H1 (cell line): Measurements from ENCODE around the gene ABI3BP. TPM values are rescaled to one million over a fixed set of nuclear protein-coding genes. Genes with fewer than 3 reads are reported as not detected.

ENCODE experiments used
- CTCF ChIA-PET: fragments of 300-600 bp; sonication (Branson Sonifier 250); formaldehyde crosslinking; loops from one replicate; lab custom pipeline; 2021; ENCODE audit not compliant: partially characterized antibody; lab: Charles Lee
- POLR2A ChIA-PET: fragments of 300-600 bp; sonication (Branson Sonifier 250); formaldehyde crosslinking; loops from one replicate; lab custom pipeline; 2021; ENCODE audit warnings: inconsistent platforms; ENCODE audit not compliant: partially characterized antibody; lab: Charles Lee
- DNase-seq, 2 experiments: peaks; one replicate each; pipeline versions ENCODE4 v3.0.0 to v3.0.0-alpha.2; 2010 to 2022; ENCODE audit warnings: low spot score in 2 of 2, low read depth in 1 of 2, mixed read lengths in 1 of 2
- FAIRE-seq: peaks from 2 replicates; lab custom pipeline; 2011; peaks lifted over from hg19 to GRCh38; lab: Jason Lieb, UNC
- H2AFZ ChIP-seq: 2 replicates; pipeline ENCODE4 v1.8.1; 2012; ENCODE audit warnings: low read length, inconsistent platforms
- H2AK5ac ChIP-seq: 2 replicates; pipeline ENCODE4 v1.6.1; 2013; ENCODE audit warnings: low read depth, low read length
- H2BK120ac ChIP-seq: replicated peaks from 2 replicates; pipeline ENCODE3; 2013; ENCODE audit warnings: low read depth, low read length, inconsistent platforms
- H2BK12ac ChIP-seq: 2 replicates; pipeline ENCODE4 v1.6.1; 2013; ENCODE audit warnings: low read depth, low read length
- H2BK15ac ChIP-seq: 2 replicates; pipeline ENCODE4 v1.6.1; 2013; ENCODE audit warnings: low read length
- H2BK20ac ChIP-seq: 2 replicates; pipeline ENCODE4 v1.6.1; 2013; ENCODE audit warnings: low read length
- H2BK5ac ChIP-seq: 2 replicates; pipeline ENCODE4 v1.6.1; 2013; ENCODE audit warnings: low read depth, low read length
- H3K14ac ChIP-seq: 2 replicates; pipeline ENCODE4 v1.6.1; 2013; ENCODE audit warnings: inconsistent platforms; ENCODE audit not compliant: insufficient read length
- H3K18ac ChIP-seq: 2 replicates; pipeline ENCODE4 v1.6.1; 2013; ENCODE audit warnings: low read length; ENCODE audit errors: extremely low read depth
- H3K23ac ChIP-seq: 2 replicates; pipeline ENCODE4 v1.6.1; 2013; ENCODE audit warnings: inconsistent platforms; ENCODE audit not compliant: insufficient read length
- H3K23me2 ChIP-seq: 2 replicates; pipeline ENCODE4 v1.6.1; 2013; ENCODE audit warnings: low read depth, low read length
- H3K27ac ChIP-seq: 2 replicates; pipeline ENCODE4 v1.6.1; 2011; ENCODE audit warnings: low read depth, low read length, inconsistent platforms
- H3K27me3 ChIP-seq, 4 experiments: replicated peaks in 1 of 4; 1 replicate in 1 of 4; 2 replicates in 3 of 4; pipeline versions ENCODE4 v1.6.1 to v1.8.1; 2011 to 2013; ENCODE audit warnings: low read length in 3 of 4, mild to moderate bottlenecking in 3 of 4, inconsistent platforms in 2 of 4, mixed read lengths in 2 of 4, moderate library complexity in 1 of 4; ENCODE audit not compliant: control insufficient read depth in 3 of 4, insufficient read depth in 3 of 4; ENCODE audit errors: extremely low read depth in 1 of 4
- H3K36me3 ChIP-seq, 4 experiments: 2 replicates each; pipeline versions ENCODE4 v1.6.1 to v1.8.1; 2011 to 2013; ENCODE audit warnings: mild to moderate bottlenecking in 4 of 4, low read length in 3 of 4, moderate library complexity in 2 of 4, control low read depth in 1 of 4, inconsistent platforms in 1 of 4; ENCODE audit not compliant: insufficient read depth in 4 of 4, control insufficient read depth in 2 of 4
- H3K4ac ChIP-seq: replicated peaks from 2 replicates; pipeline ENCODE3; 2013; ENCODE audit warnings: low read length, low read depth, mixed read lengths, inconsistent platforms; ENCODE audit not compliant: insufficient read length
- H3K4me1 ChIP-seq, 4 experiments: replicated peaks in 1 of 4; 1 replicate in 1 of 4; 2 replicates in 3 of 4; pipeline versions ENCODE4 v1.6.1 to v1.8.1; 2011 to 2013; ENCODE audit warnings: low read length in 3 of 4, inconsistent platforms in 2 of 4, mixed read lengths in 1 of 4; ENCODE audit not compliant: insufficient read depth in 4 of 4, control insufficient read depth in 3 of 4
- H3K4me2 ChIP-seq, 2 experiments: 2 replicates each; pipeline versions ENCODE4 v1.6.1 to v1.8.1; 2011 to 2013; ENCODE audit warnings: low read depth in 2 of 2, low read length in 2 of 2, control low read depth in 1 of 2, inconsistent platforms in 1 of 2, mild to moderate bottlenecking in 1 of 2; ENCODE audit not compliant: insufficient read depth in 1 of 2
- H3K4me3 ChIP-seq, 4 experiments: fragments of 200-600, 300-600 bp in 1 of 4; sonication (generic), shearing (Covaris generic), sonication (Bioruptor Twin) in 1 of 4; 2 replicates each; pipeline versions ENCODE4 v1.5.1 to v1.8.1; 2011 to 2016; ENCODE audit warnings: low read length in 4 of 4, low read depth in 3 of 4, control low read depth in 2 of 4, inconsistent platforms in 2 of 4, mild to moderate bottlenecking in 2 of 4, mixed read lengths in 1 of 4, moderate library complexity in 1 of 4; ENCODE audit not compliant: insufficient read depth in 2 of 4; ENCODE audit errors: extremely low read depth in 1 of 4
- H3K56ac ChIP-seq: replicated peaks from 2 replicates; pipeline ENCODE3; 2013; ENCODE audit warnings: low read depth, mild to moderate bottlenecking, mixed read lengths, low read length, inconsistent platforms; ENCODE audit not compliant: insufficient read length
- H3K79me1 ChIP-seq: 2 replicates; pipeline ENCODE4 v1.6.1; 2013; ENCODE audit warnings: low read depth, low read length, control low read depth
- H3K79me2 ChIP-seq, 2 experiments: 2 replicates each; pipeline versions ENCODE4 v1.6.1 to v1.8.1; 2012 to 2013; ENCODE audit warnings: low read length in 2 of 2, mild to moderate bottlenecking in 2 of 2, inconsistent platforms in 1 of 2; ENCODE audit not compliant: insufficient read depth in 2 of 2, control insufficient read depth in 1 of 2
- H3K9ac ChIP-seq, 4 experiments: replicated peaks in 1 of 4; 1 replicate in 1 of 4; 2 replicates in 3 of 4; pipeline versions ENCODE4 v1.6.1 to v1.8.1; 2011 to 2013; ENCODE audit warnings: low read depth in 3 of 4, low read length in 3 of 4, control low read depth in 2 of 4, mild to moderate bottlenecking in 2 of 4, moderate library complexity in 2 of 4, inconsistent platforms in 1 of 4; ENCODE audit errors: extremely low read depth in 1 of 4
- H3K9me3 ChIP-seq, 2 experiments: 2 replicates each; pipeline versions ENCODE4 v1.6.1 to v1.8.1; 2012 to 2013; ENCODE audit warnings: mild to moderate bottlenecking in 2 of 2, moderate library complexity in 2 of 2, control low read depth in 1 of 2, inconsistent platforms in 1 of 2, low read depth in 1 of 2, low read length in 1 of 2, mixed read lengths in 1 of 2; ENCODE audit not compliant: insufficient read depth in 2 of 2
- H4K20me1 ChIP-seq, 2 experiments: replicated peaks in 1 of 2; 2 replicates each; pipeline versions ENCODE3 to v1.8.1; 2011 to 2013; ENCODE audit warnings: inconsistent platforms in 2 of 2, low read length in 2 of 2, mild to moderate bottlenecking in 1 of 2; ENCODE audit not compliant: insufficient read depth in 2 of 2, control insufficient read depth in 1 of 2
- H4K5ac ChIP-seq: 2 replicates; pipeline ENCODE4 v1.6.1; 2013; ENCODE audit warnings: low read length, low read depth, mixed read lengths, inconsistent platforms; ENCODE audit not compliant: insufficient read length
- H4K8ac ChIP-seq: 2 replicates; pipeline ENCODE4 v1.8.0; 2013; ENCODE audit warnings: mild to moderate bottlenecking, moderate library complexity, low read length, inconsistent platforms; ENCODE audit not compliant: insufficient read depth; ENCODE audit errors: extremely low read depth
- H4K91ac ChIP-seq: replicated peaks from 2 replicates; pipeline ENCODE3; 2013; ENCODE audit warnings: low read length, mixed read lengths, inconsistent platforms; ENCODE audit not compliant: insufficient read length
- ATF2 ChIP-seq: IDR thresholded peaks from 2 replicates; pipeline ENCODE4 v1.6.1; 2012; ENCODE audit warnings: low read length, inconsistent platforms
- BCL11A ChIP-seq, 2 experiments: IDR thresholded peaks; one replicate each; pipeline ENCODE4 v1.6.1; 2011; ENCODE audit warnings: low read depth in 2 of 2, low read length in 2 of 2, mild to moderate bottlenecking in 2 of 2
- CREB1 ChIP-seq: IDR thresholded peaks from 2 replicates; pipeline ENCODE4 v1.6.1; 2012; ENCODE audit warnings: inconsistent platforms
- CTCF ChIP-seq, 3 experiments: IDR thresholded peaks; 1 replicate in 2 of 3; 2 replicates in 1 of 3; pipeline versions ENCODE4 v1.5.1 to v1.6.1; 2011; ENCODE audit warnings: low read length in 3 of 3, mild to moderate bottlenecking in 3 of 3, inconsistent platforms in 2 of 3, low read depth in 1 of 3, moderate library complexity in 1 of 3; ENCODE audit not compliant: insufficient read depth in 1 of 3; ENCODE audit errors: control extremely low read depth in 1 of 3
- NANOG ChIP-seq: IDR thresholded peaks from 2 replicates; pipeline ENCODE4 v1.6.1; 2011; ENCODE audit warnings: low read length, low read depth, mild to moderate bottlenecking, inconsistent platforms; ENCODE audit not compliant: insufficient read depth, poor library complexity, severe bottlenecking
- RFX5 ChIP-seq: IDR thresholded peaks from 2 replicates; pipeline ENCODE4 v1.6.1; 2011; ENCODE audit warnings: low read depth, low read length, improper control_type of control experiment, borderline replicate concordance
- RNF2 ChIP-seq: fragments of 200-900, 300-1000 bp; sonication (generic); IDR thresholded peaks from 2 replicates; pipeline ENCODE4 v1.7.1; 2016; ENCODE audit warnings: borderline replicate concordance, low read depth, mild to moderate bottlenecking, antibody characterized with exemption, low read length; ENCODE audit not compliant: poor library complexity, severe bottlenecking; ENCODE audit errors: missing control alignments
- SIRT6 ChIP-seq: IDR thresholded peaks from one replicate; pipeline ENCODE4 v1.7.1; 2012; ENCODE audit warnings: low read length, inconsistent platforms
- WGBS, 2 experiments: shearing (Covaris generic) in 1 of 2; methylation state at CpG; one replicate each; pipeline versions ENCODE4 v1.1.6 to v1.1.7; 2013 to 2015; ENCODE audit warnings: low lambda C conversion rate in 2 of 2, mixed read lengths in 2 of 2, inconsistent platforms in 1 of 2, low coverage in 1 of 2, missing lambda C conversion rate in 1 of 2; ENCODE audit not compliant: insufficient replicate concordance in 2 of 2, insufficient coverage in 1 of 2, insufficient read length in 1 of 2; ENCODE audit errors: extremely low coverage in 1 of 2, missing lambda C conversion rate in 1 of 2; 5-methylcytosine and 5-hydroxymethylcytosine counted together
- polyA plus RNA-seq, 7 experiments: library from polyadenylated mRNA; depleted of rRNA in 3 of 7; stranded (reverse) in 5 of 7; unstranded in 2 of 7; fragments of >200 nt in 5 of 7; fragments of 200-250 nt in 2 of 7; gene quantifications; 1 replicate in 5 of 7; 2 replicates in 1 of 7; 4 replicates in 1 of 7; pipeline versions ENCODE4 v1.2.1 to v1.2.3, GENCODE V29; 2011 to 2013; ENCODE audit warnings: missing spikeins in 2 of 7, mixed read lengths in 2 of 7
- total RNA-seq: library from RNA; stranded (reverse); fragmentation: NEBNext Ultra II Directional; extraction: Animal tissue kit (Norgen Biotek cat#: 25700); gene quantifications from 2 replicates; pipeline ENCODE4 v1.2.1, GENCODE V29; 2021

ABI3BP gene
- total and polyA plus RNA-seq, 2 of the 8 experiments (the other 6 are each of a cell fraction or from before 2014, with no cell fraction given): 0.08 to 0.32 TPM

- Histone ChIP-seq H3K27ac (no peak overlapping the region), H3K18ac (no peak overlapping the region)
- WGBS, 2 experiments: 88% methylated on average over 5 of the region's 5 CpGs; no CpG with 5 or more reads in 1 of the 2 experiments
Measured at GRCh38 chr3:100902572-100902971, 90.6 kb downstream of the ABI3BP start.

More at GRCh38 chr3:100902572-100902971, 90.6 kb downstream of the ABI3BP start:
- H2BK5ac ChIP-seq: no peak overlapping the region
- no peak overlapping the region for H4K91ac ChIP-seq
- no peak overlapping the region for H2BK120ac ChIP-seq
- no peak overlapping the region for H3K23ac ChIP-seq
- no peaks in the 10 kb centered on the region for H3K79me1 ChIP-seq
- H2BK15ac ChIP-seq: no peak overlapping the region
- DNase-seq: no peak
- no peak overlapping the region for H3K14ac ChIP-seq
- H4K5ac ChIP-seq: no peak overlapping the region
- no peak overlapping the region for H2BK12ac ChIP-seq
- ChIA-PET CTCF (interaction anchor here (1.4 kb wide), 2 partner anchors 9 to 293 kb away, joined by 3 to 6 read pairs; no protein-coding TSS in a partner anchor), POLR2A (no interaction called here)
- no peaks in the 10 kb centered on the region for H3K23me2 ChIP-seq
- no peak overlapping the region for H2AFZ ChIP-seq
- no peak overlapping the region for H4K8ac ChIP-seq
- H3K4me1 ChIP-seq: no peaks in the 10 kb centered on the region
- TF ChIP-seq BCL11A (IDR thresholded peaks at IDR 0.05; ENCODE audit: low read depth in 2 of 2, low read length in 2 of 2) (no peak), ATF2 (no peak), CREB1 (no peak), NANOG (no peak), RFX5 (no peak), RNF2 (no peak), CTCF (IDR thresholded peaks at IDR 0.05; ENCODE audit: control extremely low read depth in 1 of 3, insufficient read depth in 1 of 3, low read depth in 1 of 3, low read length in 3 of 3) (no peak), SIRT6 (no peak)
- H3K4me2 ChIP-seq: no peak overlapping the region
- no peak overlapping the region for H3K56ac ChIP-seq
- FAIRE-seq: no peak
- no peaks in the 10 kb centered on the region for H3K36me3 ChIP-seq
- H3K9me3 ChIP-seq: no peaks in the 10 kb centered on the region
- H2AK5ac ChIP-seq: no peak overlapping the region
- no peak overlapping the region for H3K9ac ChIP-seq
- no peak overlapping the region for H2BK20ac ChIP-seq
- no peak overlapping the region for H3K4ac ChIP-seq
- no peaks in the 10 kb centered on the region for H3K79me2 ChIP-seq
- H3K27me3 ChIP-seq: no peaks in the 10 kb centered on the region; a peak in 1 of 7 replicates
- H4K20me1 ChIP-seq: no peaks in the 10 kb centered on the region
- no peak overlapping the region for H3K4me3 ChIP-seq
